Ovary (tissue), 3 donors: ENCODE data around the gene COX4I2.

Experiments
- EP300 ChIP-seq: sonication (generic); formaldehyde crosslinking; IDR thresholded peaks from one replicate; pipeline ENCODE4 v1.6.1; 2017; ENCODE audit warnings: antibody characterized with exemption
- POLR2A ChIP-seq: fragments of 450-650 bp; IDR thresholded peaks from one replicate; pipeline ENCODE4 v1.6.1; 2017; ENCODE audit warnings: antibody characterized with exemption, mild to moderate bottlenecking, moderate library complexity
- TF ChIP-seq, protein P1 (sequence below), 3 donors: fragments of 450-650 bp in 2 of 3; fragments of 200-600 bp in 1 of 3; IDR thresholded peaks; one replicate each; pipeline versions ENCODE4 v1.5.1 to v1.8.0; 2016 to 2022; ENCODE audit warnings: antibody characterized with exemption in 3 of 3, mild to moderate bottlenecking in 1 of 3
- donor health status: DM: no; HTN: no; CAD: no.

GRCh38 chr20:31666258-31667042 lies 28.7 kb downstream of the COX4I2 start:
- TF ChIP-seq, protein P1, sequence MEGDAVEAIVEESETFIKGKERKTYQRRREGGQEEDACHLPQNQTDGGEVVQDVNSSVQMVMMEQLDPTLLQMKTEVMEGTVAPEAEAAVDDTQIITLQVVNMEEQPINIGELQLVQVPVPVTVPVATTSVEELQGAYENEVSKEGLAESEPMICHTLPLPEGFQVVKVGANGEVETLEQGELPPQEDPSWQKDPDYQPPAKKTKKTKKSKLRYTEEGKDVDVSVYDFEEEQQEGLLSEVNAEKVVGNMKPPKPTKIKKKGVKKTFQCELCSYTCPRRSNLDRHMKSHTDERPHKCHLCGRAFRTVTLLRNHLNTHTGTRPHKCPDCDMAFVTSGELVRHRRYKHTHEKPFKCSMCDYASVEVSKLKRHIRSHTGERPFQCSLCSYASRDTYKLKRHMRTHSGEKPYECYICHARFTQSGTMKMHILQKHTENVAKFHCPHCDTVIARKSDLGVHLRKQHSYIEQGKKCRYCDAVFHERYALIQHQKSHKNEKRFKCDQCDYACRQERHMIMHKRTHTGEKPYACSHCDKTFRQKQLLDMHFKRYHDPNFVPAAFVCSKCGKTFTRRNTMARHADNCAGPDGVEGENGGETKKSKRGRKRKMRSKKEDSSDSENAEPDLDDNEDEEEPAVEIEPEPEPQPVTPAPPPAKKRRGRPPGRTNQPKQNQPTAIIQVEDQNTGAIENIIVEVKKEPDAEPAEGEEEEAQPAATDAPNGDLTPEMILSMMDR (IDR thresholded peaks at IDR 0.05), result no peak
- TF ChIP-seq POLR2A, result no peak
- TF ChIP-seq EP300, result no peak
